ENCODE data around the gene AK6. TPM values are rescaled to one million over a fixed set of nuclear protein-coding genes. Genes with fewer than 3 reads are reported as not detected.
A peak's percentile ranks its signal among the peaks of the same experiment; 100 is the strongest.
"Not testable (repeated sequence)": the region's sequence is repeated elsewhere in the genome, so short reads cannot be mapped to it uniquely, and the experiment has no call there.

The AK6 gene
- total RNA-seq (2014; rRNA removed; shearing (Covaris generic)), result 27.3 and 37.3 TPM in 2 replicates

GRCh38 chr5:69369340-69370121, at the start of gene AK6, which contains the start of the genes RAD17 and TAF9:
AK6 (minus strand) TSS chr5:69369520; CDS start chr5:69369490, 30 bp downstream.
RAD17 (plus strand) TSS chr5:69369818; CDS start chr5:69372209, 2,391 bp downstream.
TAF9 (minus strand) TSS chr5:69369520; CDS start chr5:69365737, 3,783 bp downstream.
- peak; percentile 87 for DNase-seq (ENCODE audit: low spot score)

GRCh38 chr5:69418554-69418953, 49.2 kb upstream of the AK6 start:
- no peak for DNase-seq (ENCODE audit: low spot score)

GRCh38 chr5:69416699-69417098, 47.4 kb upstream of the AK6 start:
- no peak for DNase-seq (ENCODE audit: low spot score)

GRCh38 chr5:69416180-69416579, 46.9 kb upstream of the AK6 start:
- DNase-seq (ENCODE audit: low spot score), result no peak

GRCh38 chr5:69415584-69415958, 46.3 kb upstream of the AK6 start:
- DNase-seq (ENCODE audit: low spot score), result no peak

GRCh38 chr5:69414885-69415583, 45.7 kb upstream of the AK6 start, which contains the start of gene MARVELD2:
MARVELD2 (plus strand) TSS chr5:69415116; CDS start chr5:69419386, 4,270 bp downstream.
- DNase-seq (ENCODE audit: low spot score), result no peak

GRCh38 chr5:69404659-69405330, 35.5 kb upstream of the AK6 start:
- DNase-seq (ENCODE audit: low spot score), result no peak

- DNase-seq (ENCODE audit: low spot score), result no peak
Measured at GRCh38 chr5:69378376-69378775, 9.1 kb upstream of the AK6 start.

- no peak for DNase-seq (ENCODE audit: low spot score)
Measured at GRCh38 chr5:69374911-69375446, 5.7 kb upstream of the AK6 start.

GRCh38 chr5:69372394-69372793, 3.1 kb upstream of the AK6 start:
- DNase-seq (ENCODE audit: low spot score), result no peak

GRCh38 chr5:69370335-69370734, 1.0 kb upstream of the AK6 start:
- not testable (repeated sequence) for DNase-seq (ENCODE audit: low spot score)

GRCh38 chr5:69368458-69369339, 621 bp downstream of the AK6 start:
- DNase-seq (ENCODE audit: low spot score), result no peak

- DNase-seq (ENCODE audit: low spot score), result no peak
Measured at GRCh38 chr5:69367697-69368279, 1.5 kb downstream of the AK6 start.

GRCh38 chr5:69364850-69365249, 4.5 kb downstream of the AK6 start:
- DNase-seq (ENCODE audit: low spot score), result no peak

GRCh38 chr5:69364414-69364813, 4.9 kb downstream of the AK6 start:
- DNase-seq (ENCODE audit: low spot score), result peak; percentile 10

GRCh38 chr5:69360442-69360841, 8.9 kb downstream of the AK6 start:
- DNase-seq (ENCODE audit: low spot score), result no peak

- DNase-seq (ENCODE audit: low spot score), result no peak
Measured at GRCh38 chr5:69359699-69360098, 9.6 kb downstream of the AK6 start.

GRCh38 chr5:69350664-69351063, 18.7 kb downstream of the AK6 start:
- no peak for DNase-seq (ENCODE audit: low spot score)

- DNase-seq (ENCODE audit: low spot score), result no peak
Measured at GRCh38 chr5:69343083-69343482, 26.2 kb downstream of the AK6 start.

- no peak for DNase-seq (ENCODE audit: low spot score)
Measured at GRCh38 chr5:69341520-69342161, 27.7 kb downstream of the AK6 start.
